Neuronal stem cell (in vitro differentiated cells): ENCODE measurements around the gene PTDSS2.

ENCODE experiments used
- DNase-seq: peaks from one replicate; pipeline ENCODE4 v3.0.0-alpha.2; 2013; ENCODE audit warnings: low spot score
- H2AFZ ChIP-seq: one replicate; pipeline ENCODE4 v1.6.1; 2013; ENCODE audit warnings: mild to moderate bottlenecking, low read length, inconsistent platforms
- H2AK5ac ChIP-seq: 2 replicates; pipeline ENCODE4 v1.6.1; 2013; ENCODE audit warnings: low read depth, mild to moderate bottlenecking, inconsistent platforms, low read length, moderate library complexity, mixed read lengths
- H2BK120ac ChIP-seq: 2 replicates; pipeline ENCODE4 v1.6.1; 2013; ENCODE audit warnings: low read depth, mild to moderate bottlenecking, inconsistent platforms, low read length, moderate library complexity, mixed read lengths
- H2BK12ac ChIP-seq: one replicate; pipeline ENCODE4 v1.6.1; 2013; ENCODE audit warnings: low read length, inconsistent platforms
- H2BK15ac ChIP-seq: 2 replicates; pipeline ENCODE4 v1.6.1; 2013; ENCODE audit warnings: mild to moderate bottlenecking, low read length, inconsistent platforms, mixed read lengths
- H2BK5ac ChIP-seq: one replicate; pipeline ENCODE4 v1.6.1; 2013; ENCODE audit warnings: inconsistent platforms, mild to moderate bottlenecking, low read length, moderate library complexity
- H3K14ac ChIP-seq: one replicate; pipeline ENCODE4 v1.6.1; 2013; ENCODE audit warnings: low read length, inconsistent platforms
- H3K18ac ChIP-seq: 2 replicates; pipeline ENCODE4 v1.6.1; 2013; ENCODE audit warnings: low read length, inconsistent platforms
- H3K23ac ChIP-seq: 2 replicates; pipeline ENCODE4 v1.6.1; 2013; ENCODE audit warnings: low read depth, mild to moderate bottlenecking, mixed read lengths, low read length, inconsistent platforms; ENCODE audit not compliant: poor library complexity
- H3K27ac ChIP-seq: replicated peaks from 3 replicates; pipeline ENCODE4 v1.5.1; 2013; ENCODE audit warnings: low read length, inconsistent platforms
- H3K27me3 ChIP-seq, 3 experiments: 2 replicates each; pipeline ENCODE4 v1.6.1; 2013; ENCODE audit warnings: low read length in 3 of 3, mild to moderate bottlenecking in 2 of 3, inconsistent platforms in 1 of 3, low read depth in 1 of 3, mixed read lengths in 1 of 3, moderate library complexity in 1 of 3; ENCODE audit not compliant: control insufficient read depth in 3 of 3, insufficient read depth in 3 of 3
- H3K36me3 ChIP-seq, 2 donors: replicated peaks in 1 of 2; 2 replicates each; pipeline ENCODE4 v1.6.1; 2013; ENCODE audit warnings: low read length in 2 of 2; ENCODE audit not compliant: control insufficient read depth in 2 of 2, insufficient read depth in 2 of 2
- H3K4ac ChIP-seq: 2 replicates; pipeline ENCODE4 v1.6.1; 2013; ENCODE audit warnings: inconsistent platforms, mild to moderate bottlenecking, low read length, moderate library complexity
- H3K4me1 ChIP-seq, 2 donors: 1 replicate in 1 of 2; 2 replicates in 1 of 2; pipeline ENCODE4 v1.6.1; 2013; ENCODE audit warnings: low read length in 2 of 2, low read depth in 1 of 2; ENCODE audit not compliant: control insufficient read depth in 2 of 2, insufficient read depth in 1 of 2
- H3K4me2 ChIP-seq: one replicate; pipeline ENCODE4 v1.6.1; 2013; ENCODE audit warnings: mild to moderate bottlenecking, low read length, inconsistent platforms; ENCODE audit not compliant: insufficient read depth, poor library complexity, severe bottlenecking
- H3K4me3 ChIP-seq, 2 donors: 2 replicates each; pipeline ENCODE4 v1.5.1; 2013; ENCODE audit warnings: low read length in 2 of 2, mild to moderate bottlenecking in 2 of 2, inconsistent platforms in 1 of 2, moderate library complexity in 1 of 2
- H3K79me1 ChIP-seq: one replicate; pipeline ENCODE4 v1.6.1; 2013; ENCODE audit warnings: low read depth, mild to moderate bottlenecking, inconsistent platforms, low read length, moderate library complexity
- H3K9ac ChIP-seq: one replicate; pipeline ENCODE4 v1.6.1; 2013; ENCODE audit warnings: mild to moderate bottlenecking, low read depth, low read length, inconsistent platforms; ENCODE audit not compliant: poor library complexity
- H3K9me3 ChIP-seq, 2 donors: replicated peaks in 1 of 2; 2 replicates each; pipeline versions ENCODE3 to v1.6.1; 2013; ENCODE audit warnings: low read length in 2 of 2, mild to moderate bottlenecking in 2 of 2, inconsistent platforms in 1 of 2, low read depth in 1 of 2, mixed read lengths in 1 of 2, moderate library complexity in 1 of 2; ENCODE audit not compliant: control insufficient read depth in 2 of 2, insufficient read depth in 1 of 2
- H4K8ac ChIP-seq: one replicate; pipeline ENCODE4 v1.6.1; 2013; ENCODE audit warnings: low read depth, mild to moderate bottlenecking, inconsistent platforms, low read length, moderate library complexity
- H4K91ac ChIP-seq: one replicate; pipeline ENCODE4 v1.6.1; 2013; ENCODE audit warnings: low read length, low read depth, mild to moderate bottlenecking, inconsistent platforms; ENCODE audit not compliant: poor library complexity
- WGBS, 2 donors: extraction: QIAGEN DNeasy Blood & Tissue Kit; methylation state at CpG; one replicate each; pipeline ENCODE4 v1.1.7; 2013; ENCODE audit warnings: missing lambda C conversion rate in 2 of 2, mixed read lengths in 1 of 2; ENCODE audit not compliant: insufficient read length in 2 of 2, insufficient replicate concordance in 1 of 2; ENCODE audit errors: extremely low coverage in 2 of 2; 5-methylcytosine and 5-hydroxymethylcytosine counted together

The PTDSS2 gene

DNA sequence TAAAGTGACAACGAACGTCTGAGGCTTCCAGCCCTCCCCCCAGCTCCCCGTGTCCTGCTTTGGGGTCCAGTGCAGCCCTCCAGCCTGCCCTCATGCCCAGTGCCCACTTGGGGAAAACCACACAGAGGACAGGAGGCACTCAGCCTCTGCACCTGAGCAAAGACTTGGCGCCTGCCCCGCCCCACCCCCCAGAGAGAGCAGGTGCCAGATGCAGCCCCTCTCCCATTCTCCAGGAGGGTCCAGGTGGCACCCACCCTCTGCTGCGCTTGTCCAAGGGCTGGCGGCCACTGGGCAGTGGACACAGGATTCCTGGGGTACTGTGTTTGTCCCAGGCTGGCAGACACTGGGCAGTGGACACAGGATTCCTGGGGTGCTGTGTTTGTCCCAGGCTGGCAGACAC lies 41.3 kb downstream of the PTDSS2 start:
- Histone ChIP-seq H2BK120ac (no peak overlapping the region), H2BK15ac (no peak overlapping the region), H3K23ac (no peak overlapping the region), H2AK5ac (no peak overlapping the region), H3K27me3 (no peaks in the 10 kb centered on the region), H4K8ac (no peak overlapping the region), H2BK5ac (no peak overlapping the region), H3K18ac (no peak overlapping the region), H3K4ac (no peak overlapping the region), H3K79me1 (peaks cover 7% of the 10 kb centered on the region), H3K27ac (no peak overlapping the region), H4K91ac (no peak overlapping the region), H3K4me1 (no peaks in the 10 kb centered on the region), H3K4me2 (no peak overlapping the region), H2BK12ac (no peak overlapping the region), H2AFZ (no peak overlapping the region), H3K4me3 (no peak overlapping the region), H3K9me3 (no peaks in the 10 kb centered on the region), H3K9ac (no peak overlapping the region), H3K14ac (no peak overlapping the region), H3K36me3 (peaks cover 25 to 55% of the 10 kb centered on the region in 2 donors)
- no CpG with 5 or more reads among the region's 7 CpGs for WGBS, 2 donors
- DNase-seq = no peak

DNA sequence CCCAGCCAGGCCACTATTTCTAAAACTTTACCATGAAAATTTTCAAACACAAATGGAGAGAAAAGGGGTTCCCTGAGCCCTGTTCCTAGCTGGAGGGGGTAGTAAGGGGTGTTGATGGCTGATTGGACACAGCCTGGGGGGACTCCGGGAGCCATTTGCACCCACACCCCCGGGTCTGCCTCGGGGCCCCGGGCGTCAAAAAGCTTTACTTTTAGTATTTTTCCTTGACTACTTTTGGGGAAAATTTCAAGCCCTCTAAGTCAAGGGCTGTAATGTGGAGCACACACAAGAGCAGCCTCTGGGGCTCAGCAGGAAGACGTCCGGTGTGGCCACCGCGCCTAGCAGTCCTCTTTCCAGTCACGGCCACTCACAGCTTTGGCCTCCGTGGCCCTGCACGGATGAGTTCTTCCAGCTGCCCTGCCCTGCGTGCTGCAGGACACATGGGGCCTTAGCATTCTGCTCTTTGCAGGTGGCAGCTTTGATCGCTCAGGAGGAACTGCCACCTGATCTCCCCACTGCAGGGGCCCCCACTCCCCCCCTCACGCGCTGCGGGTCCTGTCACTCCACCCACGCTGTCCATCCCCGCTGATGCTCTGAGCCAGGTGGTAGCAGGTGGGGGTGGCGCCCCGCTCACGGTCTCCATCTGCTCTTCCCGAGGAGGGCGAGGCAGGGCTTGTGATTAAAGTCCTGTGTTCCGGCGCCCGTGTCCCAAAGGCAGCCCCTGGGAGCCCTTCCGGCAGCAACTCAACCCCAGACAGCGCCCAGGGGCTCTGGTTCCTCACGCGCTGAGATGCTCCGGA lies 42.5 kb downstream of the PTDSS2 start:
- Histone ChIP-seq H3K14ac (peak overlapping the region; percentile 8), H3K27ac (no peak overlapping the region), H4K91ac (no peak overlapping the region), H3K36me3 (peaks cover 36 to 64% of the 10 kb centered on the region in 2 donors), H3K9me3 (peaks cover 0 to 11% of the 10 kb centered on the region in 2 donors), H4K8ac (peak overlapping the region; percentile 92), H3K18ac (no peak overlapping the region), H2BK120ac (no peak overlapping the region), H3K9ac (no peak overlapping the region), H3K4me1 (no peaks in the 10 kb centered on the region), H2AK5ac (no peak overlapping the region), H2AFZ (no peak overlapping the region), H3K27me3 (no peaks in the 10 kb centered on the region), H2BK15ac (no peak overlapping the region), H2BK5ac (peak overlapping the region; percentile 75), H3K4me2 (no peak overlapping the region), H3K23ac (no peak overlapping the region), H3K4ac (no peak overlapping the region), H2BK12ac (no peak overlapping the region), H3K4me3 (no peak overlapping the region), H3K79me1 (peaks cover 1% of the 10 kb centered on the region)
- no CpG with 5 or more reads among the region's 32 CpGs for WGBS, 2 donors
- DNase-seq = no peak

DNA sequence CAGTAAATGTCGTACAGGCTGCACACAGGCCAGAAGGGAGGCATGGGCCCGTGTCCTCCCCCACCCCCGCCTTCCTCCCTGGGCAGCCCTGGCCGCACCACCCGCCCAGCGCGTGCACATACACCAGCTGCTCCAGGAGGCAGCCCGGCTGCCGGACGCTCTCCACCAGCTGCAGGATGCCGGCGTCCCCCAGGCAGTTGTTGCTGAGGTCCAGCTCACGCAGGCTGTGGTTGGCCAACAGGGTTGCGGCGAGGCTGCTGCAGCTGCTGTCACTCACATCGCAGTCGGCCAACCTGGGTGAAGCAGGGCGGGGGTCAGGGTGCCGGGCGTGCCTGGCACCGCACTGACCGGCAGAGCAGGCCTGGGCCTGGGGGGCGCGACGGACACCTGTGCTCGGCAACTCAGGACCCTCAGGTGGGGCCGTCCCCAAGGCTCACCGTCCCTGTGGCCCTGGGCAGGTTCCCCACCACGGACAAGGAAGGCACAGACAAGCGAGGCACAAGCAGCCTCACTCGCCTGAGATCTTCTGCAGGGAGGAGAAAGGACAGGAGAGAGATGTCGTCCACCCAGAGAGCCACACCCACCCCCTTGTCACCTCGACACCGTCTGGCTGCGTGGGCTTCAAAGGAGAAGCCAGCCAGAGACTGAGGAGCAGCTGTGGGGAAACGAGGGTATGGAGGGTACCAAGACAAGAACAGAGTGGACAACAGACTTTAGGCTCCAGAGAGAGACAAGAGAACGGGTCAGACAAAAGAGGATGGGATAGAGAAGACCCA lies 44.9 kb downstream of the PTDSS2 start:
- Histone ChIP-seq H4K8ac (no peak overlapping the region), H3K23ac (peak overlapping the region; percentile 16), H2BK5ac (peak overlapping the region; percentile 53), H3K9ac (no peak overlapping the region), H2AK5ac (no peak overlapping the region), H2BK120ac (peak overlapping the region; percentile 41), H3K14ac (no peak overlapping the region), H3K4me2 (no peak overlapping the region), H2BK12ac (no peak overlapping the region), H3K27me3 (no peaks in the 10 kb centered on the region), H3K9me3 (peaks cover 0 to 17% of the 10 kb centered on the region in 2 donors), H3K18ac (peak overlapping the region; percentile 57), H2BK15ac (no peak overlapping the region), H3K4me3 (no peak overlapping the region), H3K4ac (peak overlapping the region; percentile 76), H2AFZ (no peak overlapping the region), H3K27ac (no peak overlapping the region), H3K36me3 (peaks cover 57 to 82% of the 10 kb centered on the region in 2 donors), H3K4me1 (no peaks in the 10 kb centered on the region), H4K91ac (no peak overlapping the region), H3K79me1 (peaks cover 12% of the 10 kb centered on the region)
- WGBS, 2 donors = no CpG with 5 or more reads among the region's 37 CpGs
- DNase-seq = no peak

DNA sequence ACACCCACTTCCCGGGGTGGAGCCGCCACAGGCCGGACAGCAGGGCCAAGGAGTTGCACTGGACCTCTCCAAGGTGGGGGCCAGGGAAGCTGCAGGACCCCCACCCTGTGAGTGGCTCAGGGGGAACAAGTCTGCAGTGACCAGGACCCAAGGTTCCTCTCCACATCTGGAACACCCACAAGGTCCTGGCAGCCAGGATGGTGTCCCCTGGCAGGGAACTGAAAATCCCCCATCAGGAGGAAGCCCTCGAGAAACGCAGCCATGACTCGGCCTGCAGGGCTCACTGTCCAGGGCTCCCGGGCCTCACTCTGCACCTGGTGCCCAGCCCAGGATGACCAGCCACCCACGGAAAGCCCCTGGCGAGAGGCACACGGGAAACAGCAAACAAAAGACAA lies 45.5 kb downstream of the PTDSS2 start:
- Histone ChIP-seq H2BK5ac (no peak overlapping the region), H3K23ac (peak overlapping the region; percentile 16), H2BK120ac (peak overlapping the region; percentile 41), H3K9ac (no peak overlapping the region), H3K27me3 (no peaks in the 10 kb centered on the region), H2BK15ac (no peak overlapping the region), H3K27ac (no peak overlapping the region), H3K36me3 (peaks cover 59 to 82% of the 10 kb centered on the region in 2 donors), H3K4me3 (no peak overlapping the region), H3K4me2 (no peak overlapping the region), H3K4me1 (no peaks in the 10 kb centered on the region), H4K91ac (no peak overlapping the region), H3K14ac (no peak overlapping the region), H2AK5ac (no peak overlapping the region), H3K9me3 (peaks cover 0 to 17% of the 10 kb centered on the region in 2 donors), H3K4ac (no peak overlapping the region), H4K8ac (no peak overlapping the region), H2AFZ (no peak overlapping the region), H2BK12ac (no peak overlapping the region), H3K79me1 (peaks cover 12% of the 10 kb centered on the region), H3K18ac (no peak overlapping the region)
- no CpG with 5 or more reads among the region's 10 CpGs for WGBS, 2 donors
- DNase-seq = no peak
